ENCODE results near the gene RAD51B.
A peak's percentile ranks its signal among the peaks of the same experiment; 100 is the strongest.

RAD51B gene

GRCh38 chr14:68611599-68611998 lies 792.0 kb downstream of the RAD51B start:
- DNase-seq, result no peak

DNA sequence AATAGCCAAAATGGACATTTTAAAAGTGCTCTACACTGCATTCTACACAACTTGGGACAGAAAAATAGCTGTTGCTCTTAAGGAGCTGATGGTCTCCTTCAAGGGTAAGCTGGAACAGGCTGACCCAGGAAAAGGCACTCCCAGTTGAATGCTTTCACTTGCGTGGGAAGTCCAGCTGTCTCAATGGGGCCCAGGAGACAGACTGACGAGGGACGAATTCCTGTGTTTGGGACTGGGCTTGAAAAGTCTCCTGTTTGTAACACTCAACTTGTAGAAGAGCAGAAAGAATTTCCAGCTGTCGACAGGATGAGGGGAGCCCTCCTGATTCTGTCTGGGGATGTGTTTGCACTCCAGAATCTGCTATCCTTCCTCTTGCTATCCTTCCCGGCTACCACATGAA lies 792.5 kb downstream of the RAD51B start:
- no peak for DNase-seq

- DNase-seq, result no peak
These were observed 796.8 kb downstream of the RAD51B start for GRCh38 chr14:68616221-68616902.

GRCh38 chr14:68619790-68620574 lies 800.4 kb downstream of the RAD51B start:
- no peak for DNase-seq

- no peak for DNase-seq
These were observed 802.1 kb downstream of the RAD51B start for GRCh38 chr14:68621400-68622365.

GRCh38 chr14:68622856-68623255 lies 803.3 kb downstream of the RAD51B start:
- DNase-seq, result no peak

DNA sequence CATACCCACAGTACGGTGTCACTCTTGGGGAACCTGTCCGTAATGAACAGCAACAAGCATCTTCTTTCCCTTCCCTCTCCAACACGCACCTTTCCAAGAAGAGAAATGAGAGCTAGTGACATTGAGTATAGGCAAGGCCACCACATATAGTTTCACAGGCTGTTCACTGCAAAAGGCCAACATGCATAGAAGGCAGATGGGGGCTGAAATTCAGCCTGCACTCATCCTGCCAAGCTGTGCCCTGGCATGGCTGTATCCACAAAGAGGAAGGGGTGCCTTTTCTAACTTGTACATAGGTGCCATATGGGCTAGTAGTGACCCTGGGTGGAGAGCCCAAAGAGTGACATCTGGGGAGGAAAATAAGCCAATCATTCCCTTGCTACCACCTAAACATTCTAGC lies 803.7 kb downstream of the RAD51B start:
- DNase-seq, result no peak

- no peak for DNase-seq
These were observed 804.2 kb downstream of the RAD51B start for GRCh38 chr14:68623826-68624225.

DNA sequence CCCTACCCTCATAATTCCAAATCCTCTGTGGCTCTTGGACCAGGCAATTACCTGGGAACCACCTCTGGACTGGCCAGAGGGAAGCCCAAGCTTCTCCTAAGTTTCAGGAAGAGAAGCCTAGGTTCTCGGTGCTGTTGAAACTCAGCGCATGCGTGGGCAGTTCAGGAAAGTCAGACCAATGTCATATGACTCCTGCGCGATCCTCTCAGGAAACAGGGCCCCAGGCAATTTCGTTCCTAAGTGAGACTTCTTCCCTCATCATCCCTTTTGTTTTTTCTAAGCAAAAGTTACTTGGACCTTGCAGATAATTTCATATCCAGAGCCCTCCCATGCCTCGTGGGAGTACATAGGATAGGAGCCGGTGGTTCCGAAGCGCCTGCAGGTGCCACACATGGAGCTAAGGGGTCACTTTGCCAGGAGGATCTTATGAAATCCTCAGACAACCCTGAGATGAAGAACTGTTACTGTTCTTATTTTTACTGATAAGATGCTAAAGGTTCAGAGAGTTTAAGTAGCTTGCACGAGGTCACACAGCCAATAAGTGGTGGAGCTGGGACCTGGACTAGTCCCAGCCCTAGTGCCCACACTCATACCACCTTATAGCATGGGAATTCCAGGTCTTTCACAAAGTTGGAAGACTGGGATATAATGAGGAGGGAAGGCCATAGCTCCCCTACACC lies 805.1 kb downstream of the RAD51B start:
- DNase-seq, result no peak

GRCh38 chr14:68625366-68626090 lies 805.9 kb downstream of the RAD51B start:
- DNase-seq, result no peak

DNA sequence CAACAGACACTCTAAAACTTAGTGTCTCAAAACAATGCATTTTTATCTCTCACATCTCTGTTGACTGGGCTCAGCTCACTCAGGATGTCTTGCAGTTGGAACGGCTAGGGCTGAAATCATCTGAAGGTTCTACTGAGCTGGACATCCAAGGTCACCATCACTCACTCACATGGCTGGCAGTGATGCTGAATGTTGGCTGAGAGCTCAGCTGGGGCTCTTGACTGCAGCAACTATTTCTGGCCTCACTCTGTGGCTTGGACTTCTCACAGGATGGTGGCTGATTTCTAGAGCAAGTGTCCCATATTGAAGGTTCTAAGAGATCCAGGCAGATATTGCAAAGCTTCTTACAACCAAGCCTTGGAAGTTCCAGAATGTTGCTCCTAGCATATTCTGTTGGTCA lies 806.8 kb downstream of the RAD51B start:
- no peak for DNase-seq

GRCh38 chr14:68627050-68627867 lies 807.7 kb downstream of the RAD51B start:
- DNase-seq, result no peak

GRCh38 chr14:68627868-68628604 lies 808.5 kb downstream of the RAD51B start:
- DNase-seq, result peak; percentile 51

DNA sequence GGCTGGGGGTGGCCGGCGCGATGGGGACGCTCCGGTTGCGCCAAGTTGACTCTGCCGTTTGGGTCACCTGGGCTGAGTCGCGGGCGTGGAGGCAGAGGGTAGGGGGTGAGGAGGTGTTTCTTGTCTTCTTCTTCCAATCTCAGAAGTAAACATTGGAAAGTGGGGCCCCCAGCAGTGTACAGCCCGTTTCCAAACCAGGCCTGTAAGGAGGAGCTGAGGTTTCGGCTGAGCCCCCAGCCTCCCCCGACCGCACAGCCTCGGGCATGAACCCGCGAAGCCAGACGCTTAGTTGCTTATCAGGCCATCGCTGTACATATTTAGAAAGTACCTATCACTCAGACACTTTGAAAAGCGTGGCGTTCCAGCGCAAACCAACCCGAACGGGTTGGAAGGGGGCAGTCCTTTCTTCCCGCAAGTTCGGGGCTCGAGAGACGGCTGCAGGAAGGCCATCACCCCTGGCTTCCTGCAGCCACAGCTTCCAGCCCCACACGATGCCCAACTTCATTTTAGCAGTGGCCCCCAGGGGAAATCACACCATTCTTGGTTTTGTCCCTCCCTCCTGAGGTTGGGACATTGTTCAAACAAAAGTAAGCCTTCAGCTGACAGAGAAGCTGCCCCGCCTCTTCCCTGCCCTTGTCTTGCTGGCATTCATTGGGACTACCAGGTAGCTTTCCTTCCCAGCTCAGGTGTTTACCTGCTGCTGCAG lies 809.2 kb downstream of the RAD51B start:
- peak; percentile 13 for DNase-seq

GRCh38 chr14:68630081-68630571 lies 810.5 kb downstream of the RAD51B start:
- DNase-seq, result no peak

DNA sequence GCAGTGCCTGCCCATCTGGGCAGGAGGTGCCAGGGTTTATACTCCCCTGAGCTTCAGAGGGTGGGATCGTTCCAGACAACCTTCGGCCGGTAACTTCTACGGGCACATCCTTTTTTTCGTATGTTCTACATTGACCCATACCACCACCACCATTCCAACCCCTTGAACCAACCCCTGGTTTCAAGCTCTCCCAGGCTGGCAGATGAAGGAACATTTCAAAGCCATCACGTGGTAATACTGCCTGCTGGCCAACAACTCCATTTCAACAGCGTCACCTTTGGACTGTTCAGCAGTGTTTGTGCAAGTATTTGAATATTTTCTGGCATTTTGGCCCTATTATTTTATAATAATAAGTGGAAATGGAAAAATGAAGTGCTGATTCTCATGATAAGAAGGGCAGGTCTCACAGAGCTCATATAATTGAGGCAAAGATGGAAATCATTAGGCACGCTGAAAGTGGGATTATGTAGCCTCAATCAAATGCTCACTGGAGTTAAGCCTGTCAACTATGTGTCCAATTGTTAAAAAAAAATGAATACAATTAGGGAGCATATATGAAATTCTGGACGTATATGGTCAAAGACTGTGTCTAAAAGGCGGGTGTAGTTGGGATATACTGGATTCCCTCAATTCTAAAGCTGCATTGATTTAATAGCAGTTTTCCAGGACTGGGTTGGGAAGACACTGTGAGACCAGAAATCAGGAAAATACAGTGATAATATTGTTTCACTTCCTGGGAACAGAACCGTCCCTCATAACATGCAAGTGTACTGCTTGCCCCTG lies 811.2 kb downstream of the RAD51B start:
- DNase-seq, result no peak

- DNase-seq, result no peak
These were observed 811.9 kb downstream of the RAD51B start for GRCh38 chr14:68631394-68632053.

Measured in activated T-cell treated with anti-CD3 and anti-CD28 coated beads for 4 hours (primary cell).